Body of pancreas (tissue), 4 donors: ENCODE data around the gene PCMTD2.

Experiments used
- CTCF ChIP-seq, 7 experiments: fragments of 450-650 bp in 4 of 7; fragments of 200-600 bp in 3 of 7; sonication (generic) in 3 of 7; IDR thresholded peaks; one replicate each; pipeline ENCODE4 v1.5.1; 2016 to 2019; ENCODE audit warnings: antibody characterized with exemption in 7 of 7
- POLR2A ChIP-seq, 3 donors: fragments of 450-650 bp; IDR thresholded peaks; one replicate each; pipeline ENCODE4 v1.6.1; 2016; ENCODE audit warnings: antibody characterized with exemption in 3 of 3, mild to moderate bottlenecking in 2 of 3

GRCh38 chr20:64250027-64250426 lies 5.5 kb upstream of the PCMTD2 start:
- no peak for TF ChIP-seq CTCF (IDR thresholded peaks at IDR 0.05)
- TF ChIP-seq POLR2A (IDR thresholded peaks at IDR 0.05): no peak
